NCI-H524 treated with DMSO at 0.1 percent for 48 hours (cell line): ENCODE data around the gene AMIGO1.

Source experiments
- DNase-seq: peaks from one replicate; lab custom pipeline; 2025; lab: John Stamatoyannopoulos, UW

AMIGO1 gene

GRCh38 chr1:109454497-109455133, 54.9 kb downstream of the AMIGO1 start:
- DNase-seq, result no peak
